ENCODE data around the gene SESTD1. TPM values are rescaled to one million over a fixed set of nuclear protein-coding genes. Genes with fewer than 3 reads are reported as not detected.
"Not testable (repeated sequence)": the region's sequence is repeated elsewhere in the genome, so short reads cannot be mapped to it uniquely, and the experiment has no call there.

Gene SESTD1
- total RNA-seq, 1 donor from 2014 or later, result 40.5 TPM

- ATAC-seq (no peak), DNase-seq (ENCODE audit: missing footprints) (no peak)
- intact Hi-C loops (cut with DNase I), result no loop called here
Observed at GRCh38 chr2:179243046-179243445, 21.6 kb downstream of the SESTD1 start.

GRCh38 chr2:179240481-179241451 lies 23.9 kb downstream of the SESTD1 start:
- DNase-seq (ENCODE audit: missing footprints) (no peak), ATAC-seq (no peak)
- intact Hi-C loops (cut with DNase I), result no loop called here

- intact Hi-C loops (cut with DNase I), result no loop called here
- no peak for DNase-seq (ENCODE audit: missing footprints)
- ATAC-seq, result no peak
Observed at GRCh38 chr2:179239838-179240237, 24.8 kb downstream of the SESTD1 start.

- DNase-seq (ENCODE audit: missing footprints) (no peak), ATAC-seq (no peak)
- intact Hi-C loops (cut with DNase I), result no loop called here
Observed at GRCh38 chr2:179239195-179239594, 25.4 kb downstream of the SESTD1 start.

GRCh38 chr2:179238027-179238426 lies 26.6 kb downstream of the SESTD1 start:
- ATAC-seq, result no peak
- no peak for DNase-seq (ENCODE audit: missing footprints)
- intact Hi-C loops (cut with DNase I), result no loop called here

- intact Hi-C loops (cut with DNase I), result no loop called here
- ATAC-seq (no peak), DNase-seq (ENCODE audit: missing footprints) (no peak)
Observed at GRCh38 chr2:179237209-179237946, 27.3 kb downstream of the SESTD1 start.

- no peak for DNase-seq (ENCODE audit: missing footprints)
- ATAC-seq, result peak; percentile 26
- intact Hi-C loops (cut with DNase I), result no loop called here
Observed at GRCh38 chr2:179235463-179236108, 29.0 kb downstream of the SESTD1 start.

GRCh38 chr2:179234658-179235240 lies 29.9 kb downstream of the SESTD1 start:
- intact Hi-C loops (cut with DNase I), result no loop called here
- DNase-seq (ENCODE audit: missing footprints) (no peak), ATAC-seq (no peak)

GRCh38 chr2:179233626-179234430 lies 30.8 kb downstream of the SESTD1 start:
- DNase-seq (ENCODE audit: missing footprints), result no peak
- intact Hi-C loops (cut with DNase I), result no loop called here
- no peak for ATAC-seq

GRCh38 chr2:179233083-179233490 lies 31.5 kb downstream of the SESTD1 start:
- DNase-seq (ENCODE audit: missing footprints), result no peak
- ATAC-seq, result no peak
- intact Hi-C loops (cut with DNase I), result no loop called here

GRCh38 chr2:179226961-179227259 lies 37.7 kb downstream of the SESTD1 start:
- intact Hi-C loops (cut with DNase I), result loop anchor here (10.0 kb wide), 1 partner anchor 188 kb away; no protein-coding TSS in a partner anchor
- DNase-seq (ENCODE audit: missing footprints), result no peak
- no peak for ATAC-seq

GRCh38 chr2:179226203-179226960 lies 38.2 kb downstream of the SESTD1 start:
- intact Hi-C loops (cut with DNase I), result loop anchor here (10.0 kb wide), 1 partner anchor 188 kb away; no protein-coding TSS in a partner anchor
- peak; percentile 36 for ATAC-seq

GRCh38 chr2:179224361-179224760 lies 40.3 kb downstream of the SESTD1 start:
- ATAC-seq, result no peak
- intact Hi-C loops (cut with DNase I), result loop anchor here (5.0 to 10.0 kb wide), 2 partner anchors 38 to 190 kb away; partner anchors contain the start of gene SESTD1
- no peak for DNase-seq (ENCODE audit: missing footprints)

More at GRCh38 chr2:179226203-179226960, 38.2 kb downstream of the SESTD1 start:
- no peak for DNase-seq (ENCODE audit: missing footprints)

- no peak for DNase-seq (ENCODE audit: missing footprints)
- ATAC-seq, result no peak
- intact Hi-C loops (cut with DNase I), result loop anchor here (5.0 to 10.0 kb wide), 2 partner anchors 40 to 193 kb away; partner anchors contain the start of gene SESTD1
Observed at GRCh38 chr2:179222076-179222475, 42.6 kb downstream of the SESTD1 start.

- peak; percentile 91 for ATAC-seq
- DNase-seq (ENCODE audit: missing footprints), result peak; percentile 66
- intact Hi-C loops (cut with DNase I), result loop anchor here (5.0 to 10.0 kb wide), 2 partner anchors 123 to 226 kb away; no protein-coding TSS in a partner anchor
Observed at GRCh38 chr2:179218848-179219594, 45.6 kb downstream of the SESTD1 start.

GRCh38 chr2:179214671-179215070 lies 50.0 kb downstream of the SESTD1 start:
- not testable (repeated sequence) for ATAC-seq; DNase-seq (ENCODE audit: missing footprints)
- intact Hi-C loops (cut with DNase I), result loop anchor here (5.0 to 10.0 kb wide), 2 partner anchors 128 to 230 kb away; no protein-coding TSS in a partner anchor
